Bone marrow (tissue), 2 donors: Measurements from ENCODE around the gene SCMH1.

Experiments
- DNase-seq, 2 donors: peaks; one replicate each; lab custom pipeline; 2025; lab: John Stamatoyannopoulos, UW

SCMH1 gene

DNA sequence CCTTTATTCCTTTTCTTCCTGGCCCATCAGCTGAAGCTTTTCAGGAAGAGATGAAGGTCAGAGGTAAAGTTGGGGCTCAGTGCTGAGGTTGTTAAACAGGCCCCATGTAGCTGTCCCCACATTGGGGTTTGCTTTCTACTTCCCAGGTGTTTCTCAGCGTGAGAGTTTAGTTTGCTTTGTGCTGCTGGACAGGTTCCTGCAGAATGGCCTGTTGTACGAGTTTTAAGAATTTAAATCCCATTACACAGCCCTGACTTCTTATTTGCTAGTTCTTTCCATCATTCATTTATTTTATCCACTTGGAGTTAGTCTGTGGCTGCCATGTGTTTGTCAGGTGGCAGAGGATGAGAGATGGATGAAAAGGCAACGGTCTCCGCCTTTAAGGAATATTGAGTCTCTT lies 243.4 kb downstream of the SCMH1 start:
- DNase-seq: no peak

GRCh38 chr1:40997096-40997495 lies 245.0 kb downstream of the SCMH1 start:
- no peak for DNase-seq

- no peak for DNase-seq
These were observed 253.0 kb downstream of the SCMH1 start for GRCh38 chr1:40989066-40989465.

- DNase-seq: no peak
These were observed 253.8 kb downstream of the SCMH1 start for GRCh38 chr1:40988280-40988679.

- no peak for DNase-seq
These were observed 254.4 kb downstream of the SCMH1 start for GRCh38 chr1:40987439-40988276.

DNA sequence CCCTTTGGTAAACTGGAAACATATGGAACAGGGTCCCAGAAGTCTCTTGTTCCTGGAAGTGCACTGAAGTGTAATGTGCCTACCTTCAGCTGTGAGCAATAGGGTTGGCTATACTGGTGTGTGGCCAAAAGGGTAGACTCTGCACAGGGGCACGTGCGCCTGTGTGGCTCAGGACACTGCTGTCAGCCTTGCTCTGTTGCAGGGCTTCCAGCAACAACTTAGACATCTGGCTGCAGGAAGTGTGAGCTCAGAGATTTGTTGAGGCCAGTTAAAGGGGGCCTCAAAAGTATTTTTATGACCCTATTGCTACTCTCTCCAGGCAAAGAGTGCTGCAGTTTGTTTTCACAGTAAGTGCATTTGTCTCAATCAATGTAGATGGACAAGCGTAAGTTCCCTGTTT lies 255.2 kb downstream of the SCMH1 start:
- no peak for DNase-seq

DNA sequence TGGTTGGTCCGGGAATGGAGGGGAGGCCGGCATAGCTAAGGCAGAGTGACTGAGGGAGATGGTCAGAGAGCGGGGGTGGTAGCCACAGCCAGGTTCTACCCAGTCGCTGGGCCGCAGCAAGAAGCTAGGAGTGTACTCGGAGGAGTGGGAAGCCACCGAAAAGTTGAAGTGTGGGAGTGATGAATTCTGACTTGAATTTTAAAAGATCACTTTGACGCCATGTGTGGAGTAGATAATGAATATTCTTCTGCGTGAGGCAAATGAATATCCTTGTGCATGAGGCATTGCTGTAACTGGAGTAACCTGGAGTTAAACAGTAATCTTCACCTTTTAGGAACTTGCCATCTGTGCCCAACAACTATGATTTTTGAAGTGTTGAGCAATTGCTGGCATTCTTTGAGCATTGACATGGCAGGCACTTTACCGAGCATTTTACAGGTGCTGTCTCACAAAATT lies 255.8 kb downstream of the SCMH1 start:
- no peak for DNase-seq

GRCh38 chr1:40985875-40986274 lies 256.2 kb downstream of the SCMH1 start:
- no peak for DNase-seq

GRCh38 chr1:40985161-40985560 lies 256.9 kb downstream of the SCMH1 start:
- DNase-seq: no peak

GRCh38 chr1:40984531-40984930 lies 257.6 kb downstream of the SCMH1 start:
- no peak for DNase-seq

GRCh38 chr1:40984066-40984465 lies 258.0 kb downstream of the SCMH1 start:
- no peak for DNase-seq

DNA sequence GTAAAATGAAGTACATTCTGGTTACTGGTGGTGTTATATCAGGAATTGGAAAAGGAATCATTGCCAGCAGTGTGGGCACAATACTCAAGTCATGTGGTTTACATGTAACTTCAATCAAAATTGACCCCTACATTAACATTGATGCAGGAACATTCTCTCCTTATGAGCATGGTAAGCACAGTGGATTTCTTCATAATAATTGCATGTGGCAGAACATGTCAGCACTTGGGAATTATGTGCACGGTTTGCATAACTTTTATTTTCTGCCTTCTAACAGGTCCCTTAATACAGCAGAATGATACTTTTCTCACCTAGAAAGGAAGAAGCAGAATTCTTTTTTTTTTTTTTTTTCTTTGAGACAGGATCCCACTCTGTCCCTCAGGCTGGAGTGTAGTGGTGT lies 258.8 kb downstream of the SCMH1 start:
- DNase-seq: no peak

GRCh38 chr1:40982721-40983120 lies 259.4 kb downstream of the SCMH1 start:
- DNase-seq: no peak

DNA sequence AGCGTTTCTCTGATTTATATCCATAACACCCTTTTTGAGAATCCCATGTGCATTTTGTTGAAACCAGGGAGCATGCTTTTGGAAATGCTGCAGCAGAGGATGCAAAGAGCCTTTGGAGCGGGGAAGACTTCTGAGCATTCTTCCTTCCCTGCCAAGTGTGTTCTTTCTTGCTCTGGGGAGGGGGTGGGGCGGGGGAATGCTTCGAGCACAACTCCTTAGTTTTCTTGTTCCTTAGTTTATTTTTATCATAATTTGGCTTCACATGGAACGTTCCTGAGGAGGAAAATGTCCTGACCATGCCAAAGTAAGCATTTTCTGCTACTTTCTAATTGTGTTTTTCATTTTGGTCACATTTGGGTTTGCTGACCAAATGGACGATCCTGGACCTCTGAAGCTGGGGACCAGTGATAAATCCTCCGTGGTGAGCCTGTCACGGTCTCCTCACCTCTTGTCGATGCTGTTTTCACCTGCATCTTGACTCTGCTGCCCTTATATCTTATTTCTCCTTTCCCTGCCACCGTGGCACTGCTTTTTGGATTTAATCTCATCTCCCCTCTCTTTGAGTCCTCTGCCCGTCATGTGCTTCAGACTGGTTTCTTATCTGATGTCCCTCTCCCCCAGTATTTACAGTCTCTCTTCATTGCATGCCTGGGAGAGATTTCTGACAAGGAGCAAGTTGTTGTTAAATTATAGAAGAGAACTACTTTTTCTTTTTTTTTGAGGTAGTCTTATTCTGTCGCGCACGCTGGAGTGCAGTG lies 260.2 kb downstream of the SCMH1 start:
- DNase-seq: no peak

GRCh38 chr1:40980453-40981121 lies 261.5 kb downstream of the SCMH1 start:
- DNase-seq: no peak

- DNase-seq: no peak
These were observed 262.0 kb downstream of the SCMH1 start for GRCh38 chr1:40980068-40980452.

DNA sequence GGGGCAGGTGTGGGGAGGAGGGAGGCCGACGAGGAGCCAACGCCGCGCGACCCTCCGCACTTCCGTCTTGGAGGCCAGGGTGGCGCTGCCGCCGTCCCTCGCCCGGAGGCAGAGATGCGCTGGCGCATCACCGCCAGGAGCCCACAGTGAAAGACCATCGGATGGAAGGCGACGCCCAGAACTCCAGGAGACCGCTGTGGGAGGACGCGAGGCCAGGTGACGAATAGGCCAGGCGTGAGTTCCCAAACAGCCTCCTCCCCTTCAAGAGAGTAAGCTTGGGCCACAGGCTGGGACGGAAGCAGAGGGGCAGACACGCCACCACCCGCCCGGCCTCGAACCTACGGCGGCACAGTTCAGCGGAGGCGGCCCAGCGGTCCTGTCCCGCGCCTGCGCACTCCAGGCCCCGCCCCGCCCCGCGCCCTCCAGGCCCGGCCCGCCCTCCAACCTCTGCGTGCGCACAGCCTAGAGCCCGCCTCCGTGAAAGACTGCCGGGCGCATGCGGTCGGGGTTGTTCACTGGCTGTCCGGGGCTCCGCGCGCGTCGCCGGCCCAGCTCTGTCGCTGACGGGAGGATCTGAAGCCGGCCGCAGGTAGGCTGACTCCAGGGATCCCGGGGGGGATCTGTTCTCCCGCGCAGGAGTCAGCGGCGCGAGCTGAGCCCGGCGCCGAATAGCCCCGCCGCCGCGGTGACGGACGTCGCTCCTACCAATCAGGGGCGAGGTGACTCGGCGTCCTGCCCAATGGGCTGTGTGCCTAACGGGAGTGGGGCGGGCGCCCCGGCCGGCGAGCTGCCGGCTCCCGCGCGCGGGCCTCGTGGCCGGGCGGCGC lies 262.7 kb downstream of the SCMH1 start, which contains the start of gene CTPS1:
Gene CTPS1 (plus strand): TSS at position 456 of the 827 bp plus-strand sequence. CDS start 3,595 bp downstream, outside the sequence.
- peak; percentile 84 to 99 for DNase-seq

- no peak for DNase-seq
These were observed 263.2 kb downstream of the SCMH1 start for GRCh38 chr1:40978886-40979240.

GRCh38 chr1:40977716-40978115 lies 264.4 kb downstream of the SCMH1 start:
- no peak for DNase-seq
